Transverse colon (tissue), 4 donors: ENCODE measurements around the gene QSOX2. TPM values are rescaled to one million over a fixed set of nuclear protein-coding genes. Genes with fewer than 3 reads are reported as not detected.
"Not testable (repeated sequence)": the region's sequence is repeated elsewhere in the genome, so short reads cannot be mapped to it uniquely, and the experiment has no call there.

Source experiments
- DNase-seq: peaks from one replicate; pipeline ENCODE4 v3.0.0-alpha.2; 2019
- H3K27ac ChIP-seq, 4 donors: fragments of 200-600 bp; sonication (generic); 2 replicates each; pipeline ENCODE4 v1.5.1; 2016 to 2018; ENCODE audit warnings: inconsistent platforms in 4 of 4
- H3K27me3 ChIP-seq: fragments of 200-600 bp; sonication (generic); 2 replicates; pipeline ENCODE4 v1.5.1; 2017; ENCODE audit warnings: inconsistent platforms
- H3K36me3 ChIP-seq, 4 donors: fragments of 200-600 bp; sonication (generic); 2 replicates each; pipeline ENCODE4 v1.5.1; 2017 to 2019; ENCODE audit warnings: inconsistent platforms in 4 of 4
- H3K4me1 ChIP-seq, 4 donors: fragments of 200-600 bp; sonication (generic); 2 replicates each; pipeline ENCODE4 v1.5.1; 2017 to 2020; ENCODE audit warnings: inconsistent platforms in 4 of 4
- H3K4me3 ChIP-seq, 4 donors: fragments of 200-600 bp; sonication (generic); 1 replicate in 1 of 4; 2 replicates in 3 of 4; pipeline versions ENCODE4 v1.5.1 to v1.6.1; 2017 to 2019; ENCODE audit warnings: inconsistent platforms in 4 of 4
- H3K9me3 ChIP-seq, 2 donors: fragments of 200-600 bp; sonication (generic); 2 replicates each; pipeline ENCODE4 v1.5.1; 2017 to 2019; ENCODE audit warnings: inconsistent platforms in 2 of 2
- CTCF ChIP-seq, 5 experiments: fragments of 200-600 bp in 3 of 5; fragments of 450-650 bp in 2 of 5; sonication (generic) in 3 of 5; IDR thresholded peaks; 1 replicate in 2 of 5; 2 replicates in 3 of 5; pipeline ENCODE4 v1.5.1; 2016 to 2017; ENCODE audit warnings: antibody characterized with exemption in 5 of 5, inconsistent platforms in 3 of 5, mild to moderate bottlenecking in 2 of 5, moderate library complexity in 1 of 5
- EP300 ChIP-seq: sonication (generic); formaldehyde crosslinking; IDR thresholded peaks from one replicate; pipeline ENCODE4 v1.6.1; 2017; ENCODE audit warnings: antibody characterized with exemption, low read depth
- POLR2A ChIP-seq: fragments of 450-650 bp; IDR thresholded peaks from one replicate; pipeline ENCODE4 v1.6.1; 2016; ENCODE audit warnings: antibody characterized with exemption, mild to moderate bottlenecking, moderate library complexity
- POLR2AphosphoS5 ChIP-seq, 3 donors: sonication (generic); formaldehyde crosslinking; IDR thresholded peaks; one replicate each; pipeline ENCODE4 v1.6.1; 2016; ENCODE audit warnings: antibody characterized with exemption in 3 of 3
- WGBS, 2 donors: methylation state at CpG; one replicate each; pipeline ENCODE4 v1.1.5; 2018; ENCODE audit warnings: low coverage in 1 of 2; 5-methylcytosine and 5-hydroxymethylcytosine counted together
- in situ Hi-C, 4 donors: fragments of 200-750 bp; cut with MboI; loops; one replicate each; pipeline versions ENCODE4 v1.15.0 to v1.15.1; 2017; ENCODE audit warnings: low sequenced_read_pairs in 3 of 4, low pct_ligation_motif_present in 1 of 4, low pct_unique_long_range_greater_than_20kb in 1 of 4
- intact Hi-C: fragments of 100-400 bp; cut with DNase I; formaldehyde crosslinking; loops from one replicate; pipeline ENCODE4 v1.15.1; 2023; ENCODE audit warnings: low total_unique reads
- total RNA-seq, 4 donors: library from RNA; depleted of rRNA; stranded (reverse); fragments of >200 nt; gene quantifications; one replicate each; pipeline ENCODE4 v1.1.0, GENCODE V29; 2016

The QSOX2 gene
- total RNA-seq, 4 donors from 2014 or later: 3.7 to 18.1 (median 4.8) TPM

GRCh38 chr9:136237486-136238341 is 7.9 kb downstream of the QSOX2 start:
- TF ChIP-seq POLR2AphosphoS5 (IDR thresholded peaks at IDR 0.05): no peak
- WGBS, 2 donors: 40 to 92% methylated on average over 1 to 32 of the region's 32 CpGs
- no peak overlapping the region for H3K4me3 ChIP-seq
- peaks cover 0 to 17% (median 6%) of the 10 kb centered on the region in 4 donors for H3K4me1 ChIP-seq
- in situ Hi-C loops (no loop called here), intact Hi-C loops (no loop called here)
- no peaks in the 10 kb centered on the region for H3K27me3 ChIP-seq
- DNase-seq: no peak
- no peaks in the 10 kb centered on the region for H3K36me3 ChIP-seq
- H3K9me3 ChIP-seq: no peaks in the 10 kb centered on the region
- no peak overlapping the region for H3K27ac ChIP-seq

- H3K27ac ChIP-seq, H3K9me3 ChIP-seq, in situ Hi-C loops, DNase-seq, H3K36me3 ChIP-seq, H3K27me3 ChIP-seq, intact Hi-C loops, H3K4me3 ChIP-seq: not testable (repeated sequence)
- WGBS, 2 donors: 93 to 100% methylated on average over 4 to 39 of the region's 43 CpGs
- peaks cover 0 to 17% (median 6%) of the 10 kb centered on the region in 4 donors for H3K4me1 ChIP-seq
These were observed 8.9 kb downstream of the QSOX2 start for GRCh38 chr9:136236471-136237410.

- H3K36me3 ChIP-seq: no peaks in the 10 kb centered on the region
- H3K9me3 ChIP-seq: no peaks in the 10 kb centered on the region
- H3K4me1 ChIP-seq: peaks cover 0 to 17% (median 6%) of the 10 kb centered on the region in 4 donors
- no peak overlapping the region for H3K4me3 ChIP-seq
- TF ChIP-seq POLR2A (no peak), EP300 (no peak), POLR2AphosphoS5 (IDR thresholded peaks at IDR 0.05) (no peak), CTCF (IDR thresholded peaks at IDR 0.05) (no peak)
- intact Hi-C loops (no loop called here), in situ Hi-C loops (no loop called here)
- no peaks in the 10 kb centered on the region for H3K27me3 ChIP-seq
- no peak for DNase-seq
- H3K27ac ChIP-seq: no peak overlapping the region
- 92 to 100% methylated on average over 4 to 26 of the region's 27 CpGs for WGBS, 2 donors
These were observed 9.7 kb downstream of the QSOX2 start for GRCh38 chr9:136235709-136236455.

- intact Hi-C loops: no loop called here
- Histone ChIP-seq H3K4me1 (peaks cover 0 to 14% (median 6%) of the 10 kb centered on the region in 4 donors), H3K4me3 (no peak overlapping the region), H3K27me3 (no peaks in the 10 kb centered on the region), H3K27ac (no peak overlapping the region), H3K36me3 (no peaks in the 10 kb centered on the region), H3K9me3 (no peaks in the 10 kb centered on the region)
- DNase-seq: no peak
- 94 to 98% methylated on average over 8 to 17 of the region's 17 CpGs for WGBS, 2 donors
- TF ChIP-seq EP300 (no peak), POLR2AphosphoS5 (IDR thresholded peaks at IDR 0.05) (no peak), CTCF (IDR thresholded peaks at IDR 0.05) (no peak), POLR2A (no peak)
- in situ Hi-C loops: no loop called here
These were observed 10.4 kb downstream of the QSOX2 start for GRCh38 chr9:136235171-136235570.
